K562 (cell line): ENCODE measurements around the gene MBD6. TPM values are rescaled to one million over a fixed set of nuclear protein-coding genes. Genes with fewer than 3 reads are reported as not detected.
A peak's percentile ranks its signal among the peaks of the same experiment; 100 is the strongest.

ENCODE experiments used
- CEBPG ChIP-seq, 3 experiments: fragments of 200-800 bp in 1 of 3; sonication (Bioruptor generic) in 1 of 3; sonication (generic) in 1 of 3; formaldehyde crosslinking in 1 of 3; IDR thresholded peaks in 2 of 3; conservative IDR thresholded peaks in 1 of 3; 2 replicates each; pipeline versions ENCODE4 v1.6.1 to v1.8.0; 2016 to 2022; ENCODE audit warnings: missing compliant biosample characterization in 2 of 3, missing genetic modification characterization in 2 of 3, mild to moderate bottlenecking in 1 of 3, missing genetic modification reagents in 1 of 3
- CREM ChIP-seq: IDR thresholded peaks from 2 replicates; pipeline ENCODE4 v1.6.1; 2014; ENCODE audit warnings: antibody characterized with exemption, low read depth
- EP400 ChIP-seq: fragments of 450-650 bp; IDR thresholded peaks from 2 replicates; pipeline ENCODE4 v1.6.1; 2017; ENCODE audit warnings: antibody characterized with exemption, mild to moderate bottlenecking, moderate library complexity
- EZH2 ChIP-seq: IDR thresholded peaks from 2 replicates; pipeline ENCODE4 v1.6.1; 2012; ENCODE audit warnings: low read depth, mild to moderate bottlenecking, inconsistent platforms, low read length, borderline replicate concordance
- HSF4 ChIP-seq: fragments of 250-450 bp; sonication (Bioruptor Pico); IDR thresholded peaks from 2 replicates; pipeline ENCODE4 v2.1.2; 2022; ENCODE audit warnings: mild to moderate bottlenecking, moderate library complexity, borderline replicate concordance
- PRPF4 ChIP-seq: fragments of 200-400 bp; formaldehyde crosslinking; IDR thresholded peaks from one replicate; pipeline ENCODE4 v1.6.1; 2017; ENCODE audit warnings: low read length, low read depth, mild to moderate bottlenecking; ENCODE audit not compliant: insufficient read depth, poor library complexity, severe bottlenecking
- RAD51 ChIP-seq: fragments of 450-650 bp; IDR thresholded peaks from 2 replicates; pipeline ENCODE4 v1.7.1; 2016; ENCODE audit warnings: low read depth, mild to moderate bottlenecking, borderline replicate concordance
- SAFB ChIP-seq: fragments of 200-400 bp; formaldehyde crosslinking; IDR thresholded peaks from 2 replicates; pipeline ENCODE4 v1.6.1; 2017; ENCODE audit warnings: low read depth, low read length, borderline replicate concordance
- SIX5 ChIP-seq, 2 experiments: IDR thresholded peaks; 2 replicates each; pipeline ENCODE4 v1.6.1; 2011; ENCODE audit warnings: low read length in 2 of 2, borderline replicate concordance in 1 of 2, low read depth in 1 of 2, mild to moderate bottlenecking in 1 of 2, moderate library complexity in 1 of 2; ENCODE audit not compliant: insufficient read depth in 1 of 2
- SMARCE1 ChIP-seq: fragments of 450-650 bp; IDR thresholded peaks from 2 replicates; pipeline ENCODE4 v1.7.1; 2016; ENCODE audit warnings: mild to moderate bottlenecking
- TAF1 ChIP-seq: IDR thresholded peaks from 2 replicates; pipeline ENCODE4 v1.6.1; 2011; ENCODE audit warnings: mild to moderate bottlenecking, low read length, moderate library complexity; ENCODE audit not compliant: insufficient read depth, control insufficient read depth, severe bottlenecking; ENCODE audit errors: extremely low read depth
- TBL1XR1 ChIP-seq, 2 experiments: IDR thresholded peaks; 2 replicates each; pipeline ENCODE4 v1.6.1; 2012; ENCODE audit warnings: improper control_type of control experiment in 2 of 2, low read length in 2 of 2, mild to moderate bottlenecking in 1 of 2
- THRB ChIP-seq: fragments of 450-650 bp; formaldehyde crosslinking; conservative IDR thresholded peaks from 2 replicates; pipeline ENCODE4 v1.4.0; 2022; ENCODE audit warnings: mild to moderate bottlenecking, missing genetic modification characterization
- TRIM25 ChIP-seq: fragments of 450-650 bp; IDR thresholded peaks from 2 replicates; pipeline ENCODE4 v1.7.0; 2016; ENCODE audit warnings: borderline replicate concordance
- YY1 ChIP-seq, 3 experiments: IDR thresholded peaks; 2 replicates each; pipeline ENCODE4 v1.6.1; 2011; ENCODE audit warnings: low read length in 2 of 3, mild to moderate bottlenecking in 2 of 3, moderate library complexity in 2 of 3, borderline replicate concordance in 1 of 3, control low read depth in 1 of 3, low read depth in 1 of 3; ENCODE audit not compliant: insufficient read depth in 3 of 3, insufficient replicate concordance in 2 of 3, control insufficient read depth in 1 of 3, insufficient read length in 1 of 3; ENCODE audit errors: extremely low read depth in 1 of 3
- ZNF121 ChIP-seq: sonication (generic); formaldehyde crosslinking; conservative IDR thresholded peaks from 2 replicates; pipeline ENCODE4 v1.8.0; 2022; ENCODE audit warnings: missing genetic modification reagents
- ZNF280A ChIP-seq: fragments of 450-650 bp; IDR thresholded peaks from 2 replicates; pipeline ENCODE4 v1.6.1; 2018; ENCODE audit warnings: mild to moderate bottlenecking, low read depth; ENCODE audit not compliant: partially characterized antibody
- ZNF589 ChIP-seq: fragments of 200-800 bp; sonication (Bioruptor generic); IDR thresholded peaks from 2 replicates; pipeline ENCODE4 v1.6.1; 2016; ENCODE audit warnings: low read depth, missing genetic modification characterization, missing compliant biosample characterization
- polyA plus RNA-seq, 8 experiments: library from polyadenylated mRNA; depleted of rRNA in 4 of 8; stranded (reverse) in 5 of 8; unstranded in 3 of 8; fragments of >200 nt; fragmentation: Nextera tagmentation in 2 of 8; fragmentation: Illumina TruSeq in 1 of 8; extraction: Ambion mirVana in 2 of 8; extraction: Trizol in 1 of 8; gene quantifications; 2 replicates each; pipeline versions ENCODE4 v1.2.1 to v1.2.3, GENCODE V29; 2011 to 2014; ENCODE audit warnings: inconsistent platforms in 1 of 8, missing spikeins in 1 of 8
- total RNA-seq, 7 experiments: library from RNA; depleted of rRNA in 6 of 7; stranded (reverse); fragments of >200 nt in 6 of 7; fragmentation: Illumina TruSeq in 2 of 7; extraction: Trizol in 2 of 7; gene quantifications; 2 replicates each; pipeline versions ENCODE4 v1.2.1 to v1.2.3, GENCODE V29; 2011 to 2021; ENCODE audit warnings: low replicate concordance in 1 of 7
- TF ChIP-seq, protein P1 (sequence below): fragments of 250-450 bp; sonication (Bioruptor Pico); IDR thresholded peaks from 2 replicates; pipeline ENCODE4 v1.4.0; 2020

Gene MBD6
- total and polyA plus RNA-seq, 9 of the 15 experiments (the other 6 are each of a cell fraction or from before 2014, with no cell fraction given) = 2.0 to 54.8 (median 3.8) TPM

DNA sequence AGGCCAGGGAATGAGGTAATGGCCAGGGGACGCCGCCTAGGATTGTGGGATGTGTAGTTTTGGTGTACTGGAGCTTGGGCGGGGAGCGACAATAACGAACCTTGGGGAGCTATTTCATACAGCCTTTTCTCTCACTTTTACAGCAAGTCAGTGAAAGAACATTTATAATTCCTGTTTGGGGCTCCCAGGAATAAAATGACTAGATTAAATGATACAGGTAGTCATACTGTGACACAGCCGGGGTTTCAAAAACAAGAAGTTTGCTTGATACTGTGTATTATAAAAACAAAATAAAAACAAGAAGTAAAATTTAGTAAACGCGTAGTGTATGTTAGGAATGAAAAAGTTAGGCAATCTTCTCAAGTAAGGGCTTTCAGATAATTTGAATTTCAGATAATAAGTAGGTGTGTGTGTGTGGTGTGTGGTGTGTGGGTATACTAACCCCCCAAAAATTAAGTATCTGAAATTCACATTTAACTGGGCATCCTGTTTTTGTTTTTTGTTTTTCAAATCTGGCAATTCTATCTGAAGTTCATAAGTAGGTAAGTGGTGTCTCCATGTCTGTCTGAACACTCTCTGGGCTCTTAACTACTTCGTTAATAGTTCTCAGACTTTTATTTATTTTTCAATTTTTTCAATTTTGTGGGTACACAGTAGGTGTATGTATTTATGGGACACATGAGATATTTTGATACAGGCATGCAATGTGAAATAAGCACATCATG is 24.8 kb downstream of the MBD6 start (continued):
- TF ChIP-seq SIX5 (IDR thresholded peaks at IDR 0.05; ENCODE audit: borderline replicate concordance in 1 of 2, insufficient read depth in 1 of 2, low read depth in 1 of 2, low read length in 2 of 2) (peak; percentile 81 to 87; a peak in 3 of 4 replicates), TBL1XR1 (IDR thresholded peaks at IDR 0.05; ENCODE audit: low read length in 2 of 2) (0 out of 4 replicates have a peak, but pooled peaks of 1 of the 2 experiments have one; percentile 29), THRB (0 out of 2 replicates have a peak, but pooled peaks have one; percentile 10), ZNF280A (no peak), CREM (peak; percentile 98), CEBPG (CRISPR knock-in tag; IDR thresholded peaks at IDR 0.05) (no peak), CEBPG (tag; conservative IDR thresholded peaks at IDR 0.05 in 1 of 2, IDR thresholded peaks at IDR 0.05 in 1 of 2) (peak; percentile 30 to 36; a peak in 1 of 4 replicates), HSF4 (CRISPR knock-in tag) (no peak), ZNF589 (CRISPR knock-in tag) (no peak), ZNF121 (no peak), YY1 (IDR thresholded peaks at IDR 0.05; ENCODE audit: borderline replicate concordance in 1 of 3, control insufficient read depth in 1 of 3, extremely low read depth in 1 of 3, insufficient read depth in 3 of 3, insufficient read length in 1 of 3, insufficient replicate concordance in 2 of 3, low read depth in 1 of 3, low read length in 2 of 3) (peak in 2 of 3 experiments; percentile 53 to 72), EP400 (no peak), PRPF4 (no peak), SMARCE1 (0 out of 2 replicates have a peak, but pooled peaks have one; percentile 31), EZH2 (no peak), TAF1 (no peak), TRIM25 (peak; percentile 84; the same call in 1 of the 2 replicates), SAFB (no peak), RAD51 (0 out of 2 replicates have a peak, but pooled peaks have one; percentile 8)
- TF ChIP-seq, protein P1, sequence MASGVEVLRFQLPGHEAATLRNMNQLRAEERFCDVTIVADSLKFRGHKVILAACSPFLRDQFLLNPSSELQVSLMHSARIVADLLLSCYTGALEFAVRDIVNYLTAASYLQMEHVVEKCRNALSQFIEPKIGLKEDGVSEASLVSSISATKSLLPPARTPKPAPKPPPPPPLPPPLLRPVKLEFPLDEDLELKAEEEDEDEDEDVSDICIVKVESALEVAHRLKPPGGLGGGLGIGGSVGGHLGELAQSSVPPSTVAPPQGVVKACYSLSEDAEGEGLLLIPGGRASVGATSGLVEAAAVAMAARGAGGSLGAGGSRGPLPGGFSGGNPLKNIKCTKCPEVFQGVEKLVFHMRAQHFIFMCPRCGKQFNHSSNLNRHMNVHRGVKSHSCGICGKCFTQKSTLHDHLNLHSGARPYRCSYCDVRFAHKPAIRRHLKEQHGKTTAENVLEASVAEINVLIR (CRISPR knock-in tag) = peak; percentile 80
